GM23338 (cell line): ENCODE results near the gene LPP. TPM values are rescaled to one million over a fixed set of nuclear protein-coding genes. Genes with fewer than 3 reads are reported as not detected.

Source experiments
- ATAC-seq: fragments of 200-7000 bp; cut with Tn5 transposase; 3 replicates; pipeline ENCODE4 v1.9.1; 2020
- DNase-seq: peaks from one replicate; pipeline ENCODE4 v3.0.0-alpha.2; 2015; ENCODE audit warnings: low spot score
- H2AFZ ChIP-seq: fragments of 200-600 bp; sonication (generic); 2 replicates; pipeline ENCODE4 v1.8.0; 2016; ENCODE audit warnings: antibody characterized with exemption, mild to moderate bottlenecking, moderate library complexity
- H3F3A ChIP-seq: fragments of 200-600 bp; sonication (generic); replicated peaks from 2 replicates; pipeline ENCODE4 v1.8.0; 2017; ENCODE audit warnings: antibody characterized with exemption, mixed run types, low read depth
- H3K27ac ChIP-seq: fragments of 200-600 bp; sonication (generic); 2 replicates; pipeline ENCODE4 v1.6.1; 2016; ENCODE audit warnings: low read depth
- H3K27me3 ChIP-seq: fragments of 200-600 bp; sonication (generic); 2 replicates; pipeline ENCODE4 v1.8.0; 2016; ENCODE audit warnings: mild to moderate bottlenecking, mixed run types, moderate library complexity; ENCODE audit not compliant: insufficient read depth
- H3K36me3 ChIP-seq: fragments of 200-600 bp; sonication (generic); 2 replicates; pipeline ENCODE4 v1.8.0; 2016; ENCODE audit warnings: mild to moderate bottlenecking; ENCODE audit not compliant: insufficient read depth
- H3K4me1 ChIP-seq: fragments of 200-600 bp; sonication (generic); 2 replicates; pipeline ENCODE4 v1.8.0; 2016; ENCODE audit warnings: mild to moderate bottlenecking, moderate library complexity; ENCODE audit not compliant: insufficient read depth
- H3K4me2 ChIP-seq: fragments of 200-600 bp; sonication (generic); 2 replicates; pipeline ENCODE4 v1.7.1; 2017; ENCODE audit warnings: mixed run types
- H3K4me3 ChIP-seq: fragments of 200-600 bp; sonication (generic); 2 replicates; pipeline ENCODE4 v1.6.1; 2016; ENCODE audit warnings: mixed run types
- H3K79me2 ChIP-seq: fragments of 200-600 bp; sonication (generic); replicated peaks from 2 replicates; pipeline ENCODE4 v1.8.0; 2017; ENCODE audit warnings: mild to moderate bottlenecking; ENCODE audit not compliant: insufficient read depth
- H3K9me2 ChIP-seq: fragments of 200-600 bp; sonication (generic); 2 replicates; pipeline ENCODE4 v1.8.0; 2017; ENCODE audit not compliant: insufficient read depth
- H4K20me1 ChIP-seq: fragments of 200-600 bp; sonication (generic); replicated peaks from 2 replicates; pipeline ENCODE4 v1.8.0; 2017; ENCODE audit warnings: mild to moderate bottlenecking; ENCODE audit not compliant: insufficient read depth
- H3K27ac Mint-ChIP-seq: 2 replicates; pipeline ENCODE4 v1.8.0; 2020; ENCODE audit warnings: inconsistent platforms, mild to moderate bottlenecking, moderate library complexity, mixed read lengths
- H3K27me3 Mint-ChIP-seq: 3 replicates; pipeline ENCODE4 v1.8.0; 2022; ENCODE audit warnings: low read depth, mild to moderate bottlenecking, moderate library complexity, mixed read lengths, inconsistent platforms; ENCODE audit not compliant: insufficient read depth, poor library complexity
- H3K36me3 Mint-ChIP-seq: 3 replicates; pipeline ENCODE4 v1.8.0; 2021; ENCODE audit warnings: low read depth, mild to moderate bottlenecking, inconsistent platforms, moderate library complexity, mixed read lengths
- H3K4me1 Mint-ChIP-seq: 3 replicates; pipeline ENCODE4 v1.8.0; 2020; ENCODE audit warnings: mild to moderate bottlenecking, inconsistent platforms, mixed read lengths
- H3K4me3 Mint-ChIP-seq: 3 replicates; pipeline ENCODE4 v1.8.0; 2021; ENCODE audit warnings: moderate library complexity, mild to moderate bottlenecking, inconsistent platforms, mixed read lengths
- H3K9me3 Mint-ChIP-seq: 3 replicates; pipeline ENCODE4 v1.8.0; 2020; ENCODE audit warnings: moderate library complexity, mild to moderate bottlenecking, inconsistent platforms, mixed read lengths
- CREB1 ChIP-seq: fragments of 250-450 bp; sonication (Bioruptor Pico); IDR thresholded peaks from 2 replicates; pipeline ENCODE4 v1.5.0; 2020; ENCODE audit warnings: low read depth, mild to moderate bottlenecking, moderate library complexity
- EZH2 ChIP-seq: fragments of 200-600 bp; sonication (generic); IDR thresholded peaks from one replicate; pipeline ENCODE4 v1.8.0; 2017; ENCODE audit warnings: antibody characterized with exemption, mild to moderate bottlenecking, low read depth; ENCODE audit not compliant: unreplicated experiment
- EZH2phosphoT487 ChIP-seq: fragments of 200-600 bp; sonication (generic); IDR thresholded peaks from one replicate; pipeline ENCODE4 v1.8.1; 2018; ENCODE audit warnings: antibody characterized with exemption; ENCODE audit not compliant: unreplicated experiment
- JUNB ChIP-seq: IDR thresholded peaks from one replicate; pipeline ENCODE4 v1.6.1; 2016; ENCODE audit warnings: antibody characterized with exemption; ENCODE audit not compliant: unreplicated experiment
- NANOG ChIP-seq: IDR thresholded peaks from 2 replicates; pipeline ENCODE4 v1.6.1; 2016; ENCODE audit warnings: antibody characterized with exemption, borderline replicate concordance
- POLR2AphosphoS5 ChIP-seq: IDR thresholded peaks from 2 replicates; pipeline ENCODE4 v1.6.1; 2016; ENCODE audit warnings: antibody characterized with exemption, low read depth
- STAT1 ChIP-seq: IDR thresholded peaks from one replicate; pipeline ENCODE4 v1.6.1; 2016; ENCODE audit warnings: antibody characterized with exemption; ENCODE audit not compliant: unreplicated experiment
- ZNF114 ChIP-seq: fragments of 250-450 bp; sonication (Bioruptor Pico); IDR thresholded peaks from 2 replicates; pipeline ENCODE4 v1.5.0; 2020; ENCODE audit warnings: mild to moderate bottlenecking, moderate library complexity
- ZNF331 ChIP-seq: fragments of 250-450 bp; sonication (Bioruptor Pico); IDR thresholded peaks from 2 replicates; pipeline ENCODE4 v1.5.0; 2020; ENCODE audit warnings: low read depth, mild to moderate bottlenecking, moderate library complexity
- polyA plus RNA-seq: library from polyadenylated mRNA; unstranded; fragments of >200 nt; fragmentation: Nextera tagmentation; extraction: Ambion mirVana; gene quantifications from 2 replicates; pipeline ENCODE4 v1.2.1, GENCODE V29; 2016
- total RNA-seq: library from RNA; depleted of rRNA; stranded (reverse); fragments of >200 nt; shearing (Covaris generic); gene quantifications from 2 replicates; pipeline ENCODE4 v1.2.3, GENCODE V29; 2014
- TF ChIP-seq, protein P1 (sequence below): IDR thresholded peaks from 2 replicates; pipeline ENCODE4 v1.6.1; 2016; ENCODE audit warnings: antibody characterized with exemption
- TF ChIP-seq, protein P2 (sequence below), 2 experiments: fragments of 200-600 bp in 1 of 2; sonication (generic) in 1 of 2; conservative IDR thresholded peaks; 2 replicates each; pipeline versions ENCODE4 v1.5.1 to v1.6.1; 2016 to 2017; ENCODE audit warnings: antibody characterized with exemption in 2 of 2, low read depth in 2 of 2, mild to moderate bottlenecking in 2 of 2, moderate library complexity in 1 of 2
- TF ChIP-seq, protein P3 (sequence below): fragments of 250-450 bp; sonication (Bioruptor Pico); IDR thresholded peaks from 2 replicates; pipeline ENCODE4 v1.5.0; 2020; ENCODE audit warnings: mild to moderate bottlenecking, moderate library complexity
- TF ChIP-seq, protein P4 (sequence below): IDR thresholded peaks from one replicate; pipeline ENCODE4 v1.6.1; 2018; ENCODE audit warnings: antibody characterized with exemption; ENCODE audit not compliant: unreplicated experiment

Gene LPP
- total and polyA plus RNA-seq, 2 experiments from 2014 or later: 23.0 to 35.2 TPM

DNA sequence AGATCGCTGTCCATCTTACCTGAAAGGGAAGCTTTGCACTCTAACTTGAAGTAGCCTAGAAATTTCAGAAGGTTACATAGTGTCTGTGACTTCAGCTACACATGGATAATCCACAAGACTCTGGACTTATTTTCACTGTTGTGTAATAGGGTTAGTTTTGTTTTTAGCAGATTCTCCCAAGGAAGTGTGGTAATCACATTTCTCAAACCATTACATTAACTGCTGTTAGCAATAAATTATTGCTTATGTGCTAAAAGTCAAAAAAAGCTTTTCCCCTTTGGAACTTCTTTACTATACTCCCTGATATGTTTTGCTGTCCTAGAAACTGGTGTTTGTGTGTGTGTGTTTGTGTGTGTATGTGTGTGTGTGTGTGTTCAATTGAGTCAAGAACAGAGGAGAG is 666.0 kb downstream of the LPP start:
- Mint-ChIP-seq H3K4me3 (no peak overlapping the region), H3K27me3 (no peaks in the 10 kb centered on the region), H3K4me1 (no peaks in the 10 kb centered on the region; the same call in 2 of the 3 replicates), H3K36me3 (no peaks in the 10 kb centered on the region), H3K27ac (no peak overlapping the region), H3K9me3 (no peaks in the 10 kb centered on the region)
- Histone ChIP-seq H3K27ac (no peak overlapping the region), H3K4me2 (no peak overlapping the region), H2AFZ (no peak overlapping the region), H3K36me3 (no peaks in the 10 kb centered on the region), H3K27me3 (no peaks in the 10 kb centered on the region), H4K20me1 (no peaks in the 10 kb centered on the region), H3K4me3 (no peak overlapping the region), H3F3A (no peaks in the 10 kb centered on the region), H3K79me2 (no peaks in the 10 kb centered on the region), H3K9me2 (no peaks in the 10 kb centered on the region), H3K4me1 (no peaks in the 10 kb centered on the region)
- TF ChIP-seq, protein P1, sequence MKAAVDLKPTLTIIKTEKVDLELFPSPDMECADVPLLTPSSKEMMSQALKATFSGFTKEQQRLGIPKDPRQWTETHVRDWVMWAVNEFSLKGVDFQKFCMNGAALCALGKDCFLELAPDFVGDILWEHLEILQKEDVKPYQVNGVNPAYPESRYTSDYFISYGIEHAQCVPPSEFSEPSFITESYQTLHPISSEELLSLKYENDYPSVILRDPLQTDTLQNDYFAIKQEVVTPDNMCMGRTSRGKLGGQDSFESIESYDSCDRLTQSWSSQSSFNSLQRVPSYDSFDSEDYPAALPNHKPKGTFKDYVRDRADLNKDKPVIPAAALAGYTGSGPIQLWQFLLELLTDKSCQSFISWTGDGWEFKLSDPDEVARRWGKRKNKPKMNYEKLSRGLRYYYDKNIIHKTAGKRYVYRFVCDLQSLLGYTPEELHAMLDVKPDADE: no peak
- TF ChIP-seq, protein P2, sequence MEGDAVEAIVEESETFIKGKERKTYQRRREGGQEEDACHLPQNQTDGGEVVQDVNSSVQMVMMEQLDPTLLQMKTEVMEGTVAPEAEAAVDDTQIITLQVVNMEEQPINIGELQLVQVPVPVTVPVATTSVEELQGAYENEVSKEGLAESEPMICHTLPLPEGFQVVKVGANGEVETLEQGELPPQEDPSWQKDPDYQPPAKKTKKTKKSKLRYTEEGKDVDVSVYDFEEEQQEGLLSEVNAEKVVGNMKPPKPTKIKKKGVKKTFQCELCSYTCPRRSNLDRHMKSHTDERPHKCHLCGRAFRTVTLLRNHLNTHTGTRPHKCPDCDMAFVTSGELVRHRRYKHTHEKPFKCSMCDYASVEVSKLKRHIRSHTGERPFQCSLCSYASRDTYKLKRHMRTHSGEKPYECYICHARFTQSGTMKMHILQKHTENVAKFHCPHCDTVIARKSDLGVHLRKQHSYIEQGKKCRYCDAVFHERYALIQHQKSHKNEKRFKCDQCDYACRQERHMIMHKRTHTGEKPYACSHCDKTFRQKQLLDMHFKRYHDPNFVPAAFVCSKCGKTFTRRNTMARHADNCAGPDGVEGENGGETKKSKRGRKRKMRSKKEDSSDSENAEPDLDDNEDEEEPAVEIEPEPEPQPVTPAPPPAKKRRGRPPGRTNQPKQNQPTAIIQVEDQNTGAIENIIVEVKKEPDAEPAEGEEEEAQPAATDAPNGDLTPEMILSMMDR (conservative IDR thresholded peaks at IDR 0.05; ENCODE audit: low read depth in 2 of 2): no peak
- TF ChIP-seq, protein P3, sequence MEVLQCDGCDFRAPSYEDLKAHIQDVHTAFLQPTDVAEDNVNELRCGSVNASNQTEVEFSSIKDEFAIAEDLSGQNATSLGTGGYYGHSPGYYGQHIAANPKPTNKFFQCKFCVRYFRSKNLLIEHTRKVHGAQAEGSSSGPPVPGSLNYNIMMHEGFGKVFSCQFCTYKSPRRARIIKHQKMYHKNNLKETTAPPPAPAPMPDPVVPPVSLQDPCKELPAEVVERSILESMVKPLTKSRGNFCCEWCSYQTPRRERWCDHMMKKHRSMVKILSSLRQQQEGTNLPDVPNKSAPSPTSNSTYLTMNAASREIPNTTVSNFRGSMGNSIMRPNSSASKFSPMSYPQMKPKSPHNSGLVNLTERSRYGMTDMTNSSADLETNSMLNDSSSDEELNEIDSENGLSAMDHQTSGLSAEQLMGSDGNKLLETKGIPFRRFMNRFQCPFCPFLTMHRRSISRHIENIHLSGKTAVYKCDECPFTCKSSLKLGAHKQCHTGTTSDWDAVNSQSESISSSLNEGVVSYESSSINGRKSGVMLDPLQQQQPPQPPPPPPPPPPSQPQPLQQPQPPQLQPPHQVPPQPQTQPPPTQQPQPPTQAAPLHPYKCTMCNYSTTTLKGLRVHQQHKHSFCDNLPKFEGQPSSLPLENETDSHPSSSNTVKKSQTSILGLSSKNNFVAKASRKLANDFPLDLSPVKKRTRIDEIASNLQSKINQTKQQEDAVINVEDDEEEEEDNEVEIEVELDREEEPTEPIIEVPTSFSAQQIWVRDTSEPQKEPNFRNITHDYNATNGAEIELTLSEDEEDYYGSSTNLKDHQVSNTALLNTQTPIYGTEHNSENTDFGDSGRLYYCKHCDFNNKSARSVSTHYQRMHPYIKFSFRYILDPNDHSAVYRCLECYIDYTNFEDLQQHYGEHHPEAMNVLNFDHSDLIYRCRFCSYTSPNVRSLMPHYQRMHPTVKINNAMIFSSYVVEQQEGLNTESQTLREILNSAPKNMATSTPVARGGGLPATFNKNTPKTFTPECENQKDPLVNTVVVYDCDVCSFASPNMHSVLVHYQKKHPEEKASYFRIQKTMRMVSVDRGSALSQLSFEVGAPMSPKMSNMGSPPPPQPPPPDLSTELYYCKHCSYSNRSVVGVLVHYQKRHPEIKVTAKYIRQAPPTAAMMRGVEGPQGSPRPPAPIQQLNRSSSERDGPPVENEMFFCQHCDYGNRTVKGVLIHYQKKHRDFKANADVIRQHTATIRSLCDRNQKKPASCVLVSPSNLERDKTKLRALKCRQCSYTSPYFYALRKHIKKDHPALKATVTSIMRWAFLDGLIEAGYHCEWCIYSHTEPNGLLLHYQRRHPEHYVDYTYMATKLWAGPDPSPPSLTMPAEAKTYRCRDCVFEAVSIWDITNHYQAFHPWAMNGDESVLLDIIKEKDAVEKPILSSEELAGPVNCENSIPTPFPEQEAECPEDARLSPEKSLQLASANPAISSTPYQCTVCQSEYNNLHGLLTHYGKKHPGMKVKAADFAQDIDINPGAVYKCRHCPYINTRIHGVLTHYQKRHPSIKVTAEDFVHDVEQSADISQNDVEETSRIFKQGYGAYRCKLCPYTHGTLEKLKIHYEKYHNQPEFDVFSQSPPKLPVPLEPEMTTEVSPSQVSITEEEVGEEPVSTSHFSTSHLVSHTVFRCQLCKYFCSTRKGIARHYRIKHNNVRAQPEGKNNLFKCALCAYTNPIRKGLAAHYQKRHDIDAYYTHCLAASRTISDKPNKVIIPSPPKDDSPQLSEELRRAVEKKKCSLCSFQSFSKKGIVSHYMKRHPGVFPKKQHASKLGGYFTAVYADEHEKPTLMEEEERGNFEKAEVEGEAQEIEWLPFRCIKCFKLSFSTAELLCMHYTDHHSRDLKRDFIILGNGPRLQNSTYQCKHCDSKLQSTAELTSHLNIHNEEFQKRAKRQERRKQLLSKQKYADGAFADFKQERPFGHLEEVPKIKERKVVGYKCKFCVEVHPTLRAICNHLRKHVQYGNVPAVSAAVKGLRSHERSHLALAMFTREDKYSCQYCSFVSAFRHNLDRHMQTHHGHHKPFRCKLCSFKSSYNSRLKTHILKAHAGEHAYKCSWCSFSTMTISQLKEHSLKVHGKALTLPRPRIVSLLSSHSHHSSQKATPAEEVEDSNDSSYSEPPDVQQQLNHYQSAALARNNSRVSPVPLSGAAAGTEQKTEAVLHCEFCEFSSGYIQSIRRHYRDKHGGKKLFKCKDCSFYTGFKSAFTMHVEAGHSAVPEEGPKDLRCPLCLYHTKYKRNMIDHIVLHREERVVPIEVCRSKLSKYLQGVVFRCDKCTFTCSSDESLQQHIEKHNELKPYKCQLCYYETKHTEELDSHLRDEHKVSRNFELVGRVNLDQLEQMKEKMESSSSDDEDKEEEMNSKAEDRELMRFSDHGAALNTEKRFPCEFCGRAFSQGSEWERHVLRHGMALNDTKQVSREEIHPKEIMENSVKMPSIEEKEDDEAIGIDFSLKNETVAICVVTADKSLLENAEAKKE (CRISPR knock-in tag): no peak
- TF ChIP-seq ZNF114 (CRISPR knock-in tag) (no peak), NANOG (no peak), STAT1 (no peak), EZH2 (no peak), POLR2AphosphoS5 (no peak), ZNF331 (no peak), CREB1 (CRISPR knock-in tag) (no peak), EZH2phosphoT487 (no peak), JUNB (no peak)
- TF ChIP-seq, protein P4, sequence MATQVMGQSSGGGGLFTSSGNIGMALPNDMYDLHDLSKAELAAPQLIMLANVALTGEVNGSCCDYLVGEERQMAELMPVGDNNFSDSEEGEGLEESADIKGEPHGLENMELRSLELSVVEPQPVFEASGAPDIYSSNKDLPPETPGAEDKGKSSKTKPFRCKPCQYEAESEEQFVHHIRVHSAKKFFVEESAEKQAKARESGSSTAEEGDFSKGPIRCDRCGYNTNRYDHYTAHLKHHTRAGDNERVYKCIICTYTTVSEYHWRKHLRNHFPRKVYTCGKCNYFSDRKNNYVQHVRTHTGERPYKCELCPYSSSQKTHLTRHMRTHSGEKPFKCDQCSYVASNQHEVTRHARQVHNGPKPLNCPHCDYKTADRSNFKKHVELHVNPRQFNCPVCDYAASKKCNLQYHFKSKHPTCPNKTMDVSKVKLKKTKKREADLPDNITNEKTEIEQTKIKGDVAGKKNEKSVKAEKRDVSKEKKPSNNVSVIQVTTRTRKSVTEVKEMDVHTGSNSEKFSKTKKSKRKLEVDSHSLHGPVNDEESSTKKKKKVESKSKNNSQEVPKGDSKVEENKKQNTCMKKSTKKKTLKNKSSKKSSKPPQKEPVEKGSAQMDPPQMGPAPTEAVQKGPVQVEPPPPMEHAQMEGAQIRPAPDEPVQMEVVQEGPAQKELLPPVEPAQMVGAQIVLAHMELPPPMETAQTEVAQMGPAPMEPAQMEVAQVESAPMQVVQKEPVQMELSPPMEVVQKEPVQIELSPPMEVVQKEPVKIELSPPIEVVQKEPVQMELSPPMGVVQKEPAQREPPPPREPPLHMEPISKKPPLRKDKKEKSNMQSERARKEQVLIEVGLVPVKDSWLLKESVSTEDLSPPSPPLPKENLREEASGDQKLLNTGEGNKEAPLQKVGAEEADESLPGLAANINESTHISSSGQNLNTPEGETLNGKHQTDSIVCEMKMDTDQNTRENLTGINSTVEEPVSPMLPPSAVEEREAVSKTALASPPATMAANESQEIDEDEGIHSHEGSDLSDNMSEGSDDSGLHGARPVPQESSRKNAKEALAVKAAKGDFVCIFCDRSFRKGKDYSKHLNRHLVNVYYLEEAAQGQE: no peak
- DNase-seq (no peak), ATAC-seq (no peak)
